Lower leg skin (tissue), 4 donors: ENCODE results near the gene ELFN1. TPM values are rescaled to one million over a fixed set of nuclear protein-coding genes. Genes with fewer than 3 reads are reported as not detected.
"Not testable (repeated sequence)": the region's sequence is repeated elsewhere in the genome, so short reads cannot be mapped to it uniquely, and the experiment has no call there.

Experiments used
- DNase-seq, 2 donors: peaks; one replicate each; pipeline ENCODE4 v3.0.0-alpha.2; 2019; ENCODE audit warnings: low spot score in 2 of 2
- H3K4me3 ChIP-seq: fragments of 200-600 bp; sonication (generic); 2 replicates; pipeline ENCODE4 v1.5.1; 2017; ENCODE audit warnings: mild to moderate bottlenecking, low read depth; ENCODE audit not compliant: poor library complexity, severe bottlenecking
- POLR2A ChIP-seq, 2 donors: fragments of 450-650 bp; IDR thresholded peaks; one replicate each; pipeline ENCODE4 v1.6.1; 2016 to 2017; ENCODE audit warnings: antibody characterized with exemption in 2 of 2, mild to moderate bottlenecking in 1 of 2, moderate library complexity in 1 of 2
- WGBS, 2 donors: methylation state at CpG; one replicate each; pipeline ENCODE4 v1.1.5; 2018; 5-methylcytosine and 5-hydroxymethylcytosine counted together
- intact Hi-C: fragments of 100-400 bp; cut with DNase I; formaldehyde crosslinking; loops from one replicate; pipeline ENCODE4 v1.15.0; 2023; ENCODE audit warnings: low total_unique reads
- total RNA-seq, 4 donors: library from RNA; depleted of rRNA; stranded (reverse); fragments of >200 nt; gene quantifications; one replicate each; pipeline ENCODE4 v1.1.0, GENCODE V29; 2016
- TF ChIP-seq, protein P1 (sequence below), 3 donors: fragments of 450-650 bp; IDR thresholded peaks; one replicate each; pipeline ENCODE4 v1.5.1; 2016; ENCODE audit warnings: antibody characterized with exemption in 3 of 3, mild to moderate bottlenecking in 3 of 3, moderate library complexity in 2 of 3

ELFN1 gene
- total RNA-seq, 4 donors from 2014 or later: 1.2 to 2.6 (median 1.8) TPM

DNA sequence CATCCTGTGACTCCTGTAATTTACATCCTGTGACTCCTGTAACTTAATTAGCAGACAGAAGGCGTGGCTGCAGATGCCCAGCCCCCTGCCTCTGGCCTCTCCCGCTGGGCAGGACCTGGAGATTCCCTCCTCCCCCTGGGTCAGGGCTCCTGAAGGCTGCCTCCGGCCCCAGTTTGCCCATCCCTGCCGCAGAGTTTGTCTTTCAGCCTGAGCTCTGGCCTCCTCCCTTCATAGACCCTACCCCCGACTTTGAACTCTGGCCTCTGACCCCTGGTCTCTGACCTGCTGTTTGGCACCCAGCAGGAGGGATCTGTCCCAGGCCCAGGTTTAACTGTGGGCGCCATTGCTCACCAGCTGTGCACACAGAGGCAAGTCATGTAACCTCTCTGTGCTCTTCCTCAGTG lies 45.6 kb downstream of the ELFN1 start:
- H3K4me3 ChIP-seq: no peak overlapping the region
- WGBS, 2 donors: 69 to 75% methylated on average over 6 of the region's 6 CpGs
- intact Hi-C loops: no loop called here
- TF ChIP-seq, protein P1, sequence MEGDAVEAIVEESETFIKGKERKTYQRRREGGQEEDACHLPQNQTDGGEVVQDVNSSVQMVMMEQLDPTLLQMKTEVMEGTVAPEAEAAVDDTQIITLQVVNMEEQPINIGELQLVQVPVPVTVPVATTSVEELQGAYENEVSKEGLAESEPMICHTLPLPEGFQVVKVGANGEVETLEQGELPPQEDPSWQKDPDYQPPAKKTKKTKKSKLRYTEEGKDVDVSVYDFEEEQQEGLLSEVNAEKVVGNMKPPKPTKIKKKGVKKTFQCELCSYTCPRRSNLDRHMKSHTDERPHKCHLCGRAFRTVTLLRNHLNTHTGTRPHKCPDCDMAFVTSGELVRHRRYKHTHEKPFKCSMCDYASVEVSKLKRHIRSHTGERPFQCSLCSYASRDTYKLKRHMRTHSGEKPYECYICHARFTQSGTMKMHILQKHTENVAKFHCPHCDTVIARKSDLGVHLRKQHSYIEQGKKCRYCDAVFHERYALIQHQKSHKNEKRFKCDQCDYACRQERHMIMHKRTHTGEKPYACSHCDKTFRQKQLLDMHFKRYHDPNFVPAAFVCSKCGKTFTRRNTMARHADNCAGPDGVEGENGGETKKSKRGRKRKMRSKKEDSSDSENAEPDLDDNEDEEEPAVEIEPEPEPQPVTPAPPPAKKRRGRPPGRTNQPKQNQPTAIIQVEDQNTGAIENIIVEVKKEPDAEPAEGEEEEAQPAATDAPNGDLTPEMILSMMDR (IDR thresholded peaks at IDR 0.05): no peak
- TF ChIP-seq POLR2A (IDR thresholded peaks at IDR 0.05): no peak
- no peak for DNase-seq

DNA sequence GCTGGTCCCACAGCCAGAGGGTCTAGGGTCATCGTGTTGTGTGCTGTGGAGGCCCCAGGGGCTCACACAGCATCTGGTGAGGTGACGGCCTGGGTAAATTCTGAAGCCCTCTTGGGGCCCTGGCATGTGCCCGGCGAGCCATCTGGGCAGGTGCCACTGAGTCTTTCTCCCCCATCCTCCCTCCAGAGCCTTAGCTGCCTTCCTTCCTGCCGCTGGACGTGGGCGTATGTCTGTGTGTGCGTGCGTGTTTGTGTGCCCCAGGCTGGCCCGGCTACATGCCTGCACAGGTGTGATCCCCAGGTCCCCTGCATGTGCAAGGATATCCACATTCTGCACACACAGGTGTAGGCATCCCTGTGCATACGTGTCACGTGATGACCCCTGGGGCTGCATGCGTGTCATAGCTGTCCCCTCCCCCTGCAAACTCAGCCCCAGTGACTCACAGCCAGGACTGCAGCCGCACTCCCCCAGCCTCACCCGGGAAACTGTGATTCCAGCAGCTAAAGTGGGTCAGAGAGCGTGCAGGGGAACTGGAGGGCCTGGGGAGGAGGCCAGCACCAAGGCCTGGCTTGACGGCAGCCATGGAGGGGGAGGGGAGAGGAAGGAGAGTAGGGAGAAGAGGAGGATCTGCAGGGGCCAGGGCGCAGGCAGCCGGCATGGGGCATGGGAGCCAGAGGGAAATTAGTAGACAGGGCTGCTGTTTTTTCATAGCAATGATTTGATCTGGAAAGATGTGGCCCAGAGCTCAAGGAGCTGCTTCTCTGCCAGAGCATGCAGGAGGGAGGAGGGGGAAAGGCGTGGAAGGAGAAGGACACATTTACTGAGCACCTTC lies 46.4 kb downstream of the ELFN1 start:
- WGBS, 2 donors: 32 to 39% methylated on average over 19 to 20 of the region's 20 CpGs
- no peak for DNase-seq
- no peak for TF ChIP-seq POLR2A (IDR thresholded peaks at IDR 0.05)
- TF ChIP-seq, protein P1 (IDR thresholded peaks at IDR 0.05): no peak
- intact Hi-C loops: no loop called here
- no peak overlapping the region for H3K4me3 ChIP-seq

DNA sequence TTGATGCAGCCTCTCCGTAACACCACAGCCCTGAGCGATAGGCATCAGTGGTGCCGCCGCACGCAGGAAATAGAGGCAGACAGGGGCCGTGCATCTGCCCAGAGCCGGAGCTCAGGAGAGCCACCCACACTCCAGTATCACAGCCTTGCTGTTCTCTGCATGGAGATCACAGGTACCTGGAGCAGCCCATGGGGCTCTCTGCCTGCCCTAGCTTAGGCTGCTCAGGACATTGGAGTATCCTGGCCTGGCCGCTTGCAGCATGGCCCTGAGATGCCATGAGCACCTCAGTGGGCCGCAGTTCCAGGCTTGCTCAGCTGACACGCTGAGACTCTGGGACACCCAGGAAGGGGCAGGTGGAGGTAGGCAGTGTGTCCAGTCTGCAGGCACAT lies 47.0 kb downstream of the ELFN1 start:
- no peak for DNase-seq
- TF ChIP-seq, protein P1 (IDR thresholded peaks at IDR 0.05): no peak
- TF ChIP-seq POLR2A (IDR thresholded peaks at IDR 0.05): no peak
- WGBS, 2 donors: 61 to 76% methylated on average over 7 to 10 of the region's 10 CpGs
- intact Hi-C loops: no loop called here
- no peak overlapping the region for H3K4me3 ChIP-seq

DNA sequence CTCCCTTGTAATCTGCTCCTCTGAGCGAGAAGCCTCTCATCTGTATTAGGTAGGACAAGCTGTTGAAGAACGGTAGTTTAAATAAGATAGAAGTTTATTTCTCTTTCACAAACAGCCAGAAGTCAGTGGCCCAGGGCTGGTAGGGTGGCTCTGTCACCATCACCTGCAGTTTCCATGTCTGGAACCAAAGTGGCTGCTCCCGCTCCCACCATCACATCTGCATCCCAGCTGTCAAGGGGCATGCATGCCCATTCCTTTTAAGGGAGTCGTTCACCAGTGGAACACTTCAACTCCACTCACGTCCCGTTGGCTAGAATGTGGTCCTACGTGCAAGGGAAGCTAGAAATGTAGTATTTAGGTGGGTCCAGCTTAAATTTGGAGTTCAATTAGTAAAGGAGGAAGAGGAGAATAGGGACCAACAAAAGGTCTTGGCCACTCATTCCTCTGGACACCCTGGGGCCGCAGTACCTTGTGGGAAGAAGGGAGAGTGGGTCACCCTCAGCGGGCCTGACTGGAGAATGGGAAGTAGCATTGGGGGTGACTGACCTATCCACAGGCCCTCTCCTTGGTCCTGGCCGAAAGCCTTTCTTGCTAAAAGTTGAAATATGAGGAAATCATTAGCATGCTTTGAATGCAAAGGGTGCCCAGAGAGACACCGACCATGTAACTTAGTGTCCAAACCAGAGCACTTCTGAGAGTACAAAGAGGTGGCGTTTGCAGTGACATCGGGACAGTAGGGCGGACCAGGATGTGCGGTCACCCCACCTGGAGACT lies 48.0 kb downstream of the ELFN1 start:
- H3K4me3 ChIP-seq: no peak overlapping the region
- WGBS, 2 donors: 96 to 97% methylated on average over 15 of the region's 15 CpGs
- no peak for TF ChIP-seq POLR2A (IDR thresholded peaks at IDR 0.05)
- intact Hi-C loops: no loop called here
- no peak for DNase-seq

DNA sequence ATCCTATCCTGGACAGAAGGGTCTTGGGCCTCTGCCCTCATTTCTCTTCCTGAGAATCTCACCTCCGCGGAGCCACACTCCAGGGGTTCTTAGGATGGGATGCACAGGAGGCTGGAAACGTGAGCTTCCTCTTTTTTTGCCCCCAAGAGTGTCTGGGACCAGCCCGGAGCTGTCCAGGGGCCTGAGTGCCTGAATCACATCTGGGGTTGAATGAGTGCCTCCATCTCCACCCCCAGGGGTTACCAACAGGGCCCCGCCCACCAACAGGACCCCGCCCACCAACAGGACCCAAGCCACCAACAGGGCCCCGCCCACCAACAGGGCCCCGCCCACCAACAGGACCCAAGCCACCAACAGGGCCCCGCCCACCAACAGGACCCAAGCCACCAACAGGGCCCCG lies 48.8 kb downstream of the ELFN1 start:
- H3K4me3 ChIP-seq, intact Hi-C loops, DNase-seq: not testable (repeated sequence)
- 67 to 76% methylated on average over 7 to 9 of the region's 10 CpGs for WGBS, 2 donors

DNA sequence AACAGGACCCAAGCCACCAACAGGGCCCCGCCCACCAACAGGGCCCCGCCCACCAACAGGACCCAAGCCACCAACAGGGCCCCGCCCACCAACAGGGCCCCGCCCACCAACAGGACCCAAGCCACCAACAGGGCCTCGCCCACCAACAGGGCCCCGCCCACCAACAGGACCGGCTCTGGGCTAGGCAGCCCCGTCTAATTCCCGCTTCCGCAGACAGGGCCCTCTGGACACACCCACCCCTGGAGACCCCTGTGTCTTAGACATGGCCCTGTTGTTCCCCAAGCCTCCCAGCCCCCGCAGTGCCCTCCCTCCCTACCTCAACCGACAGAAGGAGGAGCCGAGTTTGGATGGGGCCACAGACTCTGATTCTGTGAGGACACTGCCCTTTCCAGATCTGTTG lies 49.2 kb downstream of the ELFN1 start:
- intact Hi-C loops, DNase-seq, H3K4me3 ChIP-seq: not testable (repeated sequence)
- WGBS, 2 donors: 60 to 61% methylated on average over 12 to 13 of the region's 13 CpGs

DNA sequence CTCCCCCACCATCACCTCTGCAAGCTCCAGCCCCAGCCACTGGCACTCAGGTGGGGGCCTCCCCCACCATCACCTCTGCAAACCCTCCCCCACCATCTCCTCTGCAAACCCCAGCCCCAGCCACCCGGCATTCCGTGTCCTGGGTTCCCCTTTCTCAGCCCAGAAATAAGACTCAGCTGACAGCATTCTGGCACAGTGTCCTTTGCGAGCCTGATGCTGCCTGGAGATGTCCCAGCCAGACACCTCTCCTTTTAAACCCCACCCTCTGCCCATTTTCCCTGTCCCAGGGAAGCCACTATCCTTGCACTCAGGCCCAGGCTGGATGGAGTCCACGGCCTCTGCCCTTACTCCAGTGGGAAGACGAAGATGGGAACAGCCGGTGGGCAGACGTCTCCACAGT lies 49.8 kb downstream of the ELFN1 start:
- intact Hi-C loops: no loop called here
- WGBS, 2 donors: 37 to 50% methylated on average over 7 of the region's 7 CpGs
- no peak for DNase-seq
- H3K4me3 ChIP-seq: no peak overlapping the region
- no peak for TF ChIP-seq POLR2A (IDR thresholded peaks at IDR 0.05)
- TF ChIP-seq, protein P1 (IDR thresholded peaks at IDR 0.05): no peak
